Amygdala (tissue), 56 donors: ENCODE data around the gene SLC25A12.
"Not testable (repeated sequence)": the region's sequence is repeated elsewhere in the genome, so short reads cannot be mapped to it uniquely, and the experiment has no call there.

Source experiments
- DNase-seq, 56 donors: peaks; one replicate each; lab custom pipeline; 2025; lab: John Stamatoyannopoulos, UW

SLC25A12 gene

GRCh38 chr2:171793691-171794678 is 100.1 kb downstream of the SLC25A12 start:
- no peak for DNase-seq

- DNase-seq: no peak
Measured at GRCh38 chr2:171792886-171793580, 101.0 kb downstream of the SLC25A12 start.

- no peak for DNase-seq
Measured at GRCh38 chr2:171792157-171792556, 101.9 kb downstream of the SLC25A12 start.

- DNase-seq: no peak
Measured at GRCh38 chr2:171791361-171791760, 102.7 kb downstream of the SLC25A12 start.

- no peak for DNase-seq
Measured at GRCh38 chr2:171789956-171790355, 104.1 kb downstream of the SLC25A12 start.

- no peak for DNase-seq
Measured at GRCh38 chr2:171788316-171788993, 105.6 kb downstream of the SLC25A12 start.

GRCh38 chr2:171787333-171788072 is 106.5 kb downstream of the SLC25A12 start:
- DNase-seq: no peak

GRCh38 chr2:171785450-171785849 is 108.6 kb downstream of the SLC25A12 start:
- DNase-seq: no peak

- no peak for DNase-seq
Measured at GRCh38 chr2:171778515-171778914, 115.5 kb downstream of the SLC25A12 start.

- not testable (repeated sequence) for DNase-seq
Measured at GRCh38 chr2:171774581-171774980, 119.5 kb downstream of the SLC25A12 start.

GRCh38 chr2:171772373-171772772 is 121.7 kb downstream of the SLC25A12 start:
- no peak for DNase-seq

- no peak for DNase-seq
Measured at GRCh38 chr2:171771463-171771862, 122.6 kb downstream of the SLC25A12 start.

GRCh38 chr2:171763602-171764001 is 130.4 kb downstream of the SLC25A12 start:
- no peak for DNase-seq

- DNase-seq: no peak
Measured at GRCh38 chr2:171762879-171763573, 131.0 kb downstream of the SLC25A12 start.

- not testable (repeated sequence) for DNase-seq
Measured at GRCh38 chr2:171761176-171761575, 132.9 kb downstream of the SLC25A12 start.

GRCh38 chr2:171758762-171759161 is 135.3 kb downstream of the SLC25A12 start:
- DNase-seq: not testable (repeated sequence)

- DNase-seq: no peak
Measured at GRCh38 chr2:171754254-171754939, 139.6 kb downstream of the SLC25A12 start.

- DNase-seq: no peak
Measured at GRCh38 chr2:171747371-171747770, 146.7 kb downstream of the SLC25A12 start.

- DNase-seq: no peak
Measured at GRCh38 chr2:171745806-171746205, 148.2 kb downstream of the SLC25A12 start.
